COR-L47 (cell line): ENCODE results near the gene HCFC1R1.
A peak's percentile ranks its signal among the peaks of the same experiment; 100 is the strongest.

ENCODE experiments used
- DNase-seq: peaks from one replicate; lab custom pipeline; 2025; lab: John Stamatoyannopoulos, UW

HCFC1R1 gene

GRCh38 chr16:3000540-3000939 lies 23.2 kb downstream of the HCFC1R1 start:
- DNase-seq = no peak

GRCh38 chr16:2999929-3000328 lies 23.8 kb downstream of the HCFC1R1 start:
- DNase-seq = no peak

DNA sequence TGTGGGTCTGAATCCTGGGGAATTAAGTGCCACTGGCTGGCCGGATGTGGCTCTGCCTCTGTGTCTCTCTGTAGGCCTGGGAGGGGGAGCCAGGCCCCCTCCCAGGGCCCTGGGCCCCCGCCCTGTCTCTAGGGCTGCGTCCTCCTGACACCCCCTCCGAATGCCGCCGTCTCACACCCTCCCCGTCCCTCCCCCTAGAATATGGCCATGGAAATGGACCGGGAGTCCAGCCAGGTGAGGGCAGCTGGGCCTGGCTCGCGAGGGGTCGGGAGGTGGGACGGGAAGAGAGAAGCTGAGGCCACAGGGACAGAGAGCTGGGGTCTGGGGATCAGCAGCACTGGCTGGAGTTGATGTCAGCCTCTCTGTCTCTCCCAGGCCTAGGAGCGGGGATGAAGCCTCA lies 27.4 kb downstream of the HCFC1R1 start:
- DNase-seq = no peak

DNA sequence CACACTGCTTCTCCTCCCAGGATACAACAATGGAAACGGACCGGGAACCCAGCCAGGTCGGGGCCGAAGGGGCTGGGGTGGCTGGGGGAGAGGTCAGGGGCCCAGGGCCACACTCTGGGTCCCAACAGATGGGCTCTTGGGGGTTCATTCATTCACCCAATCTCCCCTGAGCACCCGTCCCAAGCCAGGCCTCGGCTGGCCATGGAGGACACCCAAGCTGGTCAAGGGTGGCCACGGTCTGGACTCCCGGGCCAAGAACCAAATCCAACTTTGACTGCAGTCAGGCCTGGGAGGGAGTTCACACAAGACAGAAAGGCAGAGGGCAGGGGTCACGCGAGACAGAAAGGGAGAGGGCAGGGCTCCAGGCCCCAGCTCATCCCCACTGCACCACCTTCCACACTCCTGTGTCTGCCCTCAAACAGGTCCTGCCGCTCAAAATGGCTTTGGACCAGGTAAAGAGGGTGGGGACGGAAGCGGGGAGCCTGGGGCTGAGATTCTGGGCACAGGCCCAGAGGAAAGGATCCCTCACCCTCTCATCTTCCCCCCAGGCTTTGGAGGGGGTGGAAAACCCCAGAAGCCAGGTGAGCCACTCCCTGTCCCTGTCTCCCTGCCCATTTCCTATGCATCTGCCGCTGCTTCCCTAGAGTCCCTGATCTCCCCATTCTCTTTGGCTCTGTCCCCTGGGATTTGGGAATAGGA lies 31.2 kb downstream of the HCFC1R1 start:
- no peak for DNase-seq

DNA sequence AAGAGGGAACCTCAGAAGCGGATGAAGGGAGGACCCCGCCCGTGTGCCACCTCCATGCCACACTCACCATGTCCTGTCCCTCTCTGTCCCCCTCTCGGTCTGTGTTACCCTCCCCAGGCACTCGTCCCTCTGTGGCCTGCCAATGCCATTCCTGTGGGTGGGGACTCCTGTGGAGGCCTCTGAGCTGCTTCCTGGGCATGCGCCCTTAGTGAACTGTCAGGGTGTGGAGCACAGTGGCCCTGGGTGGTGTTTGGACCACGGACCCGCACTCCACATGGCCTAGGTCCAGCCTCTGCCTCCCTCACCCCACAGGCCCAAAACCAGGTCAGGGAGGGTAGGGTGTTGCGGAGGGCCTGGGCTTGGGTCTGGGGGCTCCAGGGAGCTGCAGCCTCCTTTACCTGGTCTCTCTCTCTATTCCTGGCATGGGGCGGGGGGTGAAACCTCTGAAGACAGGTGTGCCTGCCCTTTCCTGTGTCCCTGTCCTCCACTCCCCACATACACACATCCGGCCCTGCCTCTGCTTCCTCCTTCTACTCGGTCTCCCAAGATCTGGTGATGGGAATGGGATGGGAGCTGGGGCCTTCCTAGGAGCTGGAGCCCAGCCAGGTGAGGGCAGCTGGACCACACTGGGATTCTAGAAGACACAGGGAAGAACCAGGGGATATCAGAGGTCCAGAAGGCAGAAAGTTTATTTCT lies 32.0 kb downstream of the HCFC1R1 start:
- no peak for DNase-seq

DNA sequence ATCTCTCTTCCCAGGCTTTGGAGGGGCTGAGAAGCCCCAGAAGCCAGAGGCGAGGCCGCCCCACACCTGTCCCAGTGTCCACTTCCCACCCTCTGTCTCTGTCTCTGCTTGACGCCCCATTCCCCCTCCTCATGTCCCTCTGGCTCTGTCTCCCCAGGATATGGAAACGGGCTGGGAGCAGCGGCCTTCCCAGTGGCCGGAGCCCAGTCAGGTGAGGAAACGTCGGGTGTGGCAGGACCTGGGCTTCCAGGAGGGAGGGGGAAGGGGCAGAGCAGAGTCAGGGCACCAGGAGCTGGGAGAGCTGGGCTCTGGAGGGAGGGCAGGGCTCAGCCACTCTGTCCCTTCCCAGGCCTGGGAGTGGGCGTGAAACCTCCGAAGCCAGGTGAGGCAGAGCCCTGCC lies 32.9 kb downstream of the HCFC1R1 start:
- DNase-seq = no peak

DNA sequence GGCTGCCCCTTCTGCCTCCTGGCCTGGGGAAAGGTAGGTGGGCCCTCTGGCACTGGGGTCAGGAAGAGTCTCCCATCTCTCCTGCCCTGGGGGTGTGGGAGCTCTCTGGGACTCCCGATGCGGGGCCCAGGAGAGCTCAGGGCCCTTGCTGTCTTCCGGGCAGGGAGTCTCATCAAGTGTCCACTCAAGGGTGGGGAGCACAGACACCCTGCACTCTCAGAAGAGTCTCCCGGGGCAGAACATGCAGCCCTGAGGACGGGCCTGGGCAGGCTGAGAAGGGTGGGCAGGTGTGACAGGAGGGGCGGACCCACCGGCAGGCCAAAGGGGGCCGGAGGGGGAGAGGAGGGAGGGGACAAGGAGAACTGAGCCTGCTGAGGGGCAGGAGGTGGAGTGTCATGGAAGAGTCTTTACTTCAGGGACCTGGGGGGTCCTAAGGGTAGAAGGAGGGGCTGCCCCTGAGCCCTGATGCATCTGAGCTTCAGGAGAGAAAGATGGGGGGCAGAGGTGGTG lies 35.1 kb downstream of the HCFC1R1 start:
- DNase-seq = no peak

DNA sequence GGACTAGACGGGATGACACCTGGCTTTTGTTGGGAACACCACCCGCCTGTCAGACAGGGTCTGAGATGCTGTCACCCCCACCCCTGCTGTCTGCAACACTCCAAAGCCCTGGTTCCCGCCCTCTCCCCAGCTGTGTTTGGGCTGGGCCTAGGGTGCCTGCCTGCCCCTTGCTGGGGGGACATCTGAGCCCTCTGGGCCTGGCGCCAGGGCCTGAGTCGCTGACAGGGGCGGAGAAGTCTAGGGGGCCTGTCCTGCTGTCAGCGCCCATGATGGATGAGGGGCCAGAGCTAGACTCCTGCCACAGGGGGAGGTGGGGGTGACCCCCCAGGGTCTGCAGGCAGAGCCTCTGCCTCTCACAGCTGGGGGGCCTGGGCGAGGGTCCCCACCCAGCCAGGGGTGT lies 35.9 kb downstream of the HCFC1R1 start:
- peak; percentile 90 for DNase-seq

DNA sequence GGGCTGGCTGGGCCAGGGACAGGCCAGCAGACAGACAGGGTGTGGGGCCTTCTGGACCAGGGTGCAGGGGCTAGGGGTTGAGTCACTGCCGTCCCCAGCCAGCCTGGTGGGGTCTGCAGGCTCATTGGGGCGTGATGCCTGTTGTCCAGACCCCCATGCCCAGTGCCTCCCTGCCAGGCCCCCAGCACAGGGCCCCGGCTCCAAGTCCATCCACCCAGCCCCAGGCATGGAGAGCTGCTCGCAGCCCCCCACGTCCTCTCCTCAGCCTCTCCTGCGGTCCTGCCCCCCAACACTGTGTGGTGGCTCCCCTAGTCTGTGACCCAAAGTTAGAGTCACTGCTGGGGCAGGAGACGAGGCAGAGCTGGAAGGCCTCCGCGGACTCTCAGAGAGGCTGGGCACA lies 36.5 kb downstream of the HCFC1R1 start:
- no peak for DNase-seq

DNA sequence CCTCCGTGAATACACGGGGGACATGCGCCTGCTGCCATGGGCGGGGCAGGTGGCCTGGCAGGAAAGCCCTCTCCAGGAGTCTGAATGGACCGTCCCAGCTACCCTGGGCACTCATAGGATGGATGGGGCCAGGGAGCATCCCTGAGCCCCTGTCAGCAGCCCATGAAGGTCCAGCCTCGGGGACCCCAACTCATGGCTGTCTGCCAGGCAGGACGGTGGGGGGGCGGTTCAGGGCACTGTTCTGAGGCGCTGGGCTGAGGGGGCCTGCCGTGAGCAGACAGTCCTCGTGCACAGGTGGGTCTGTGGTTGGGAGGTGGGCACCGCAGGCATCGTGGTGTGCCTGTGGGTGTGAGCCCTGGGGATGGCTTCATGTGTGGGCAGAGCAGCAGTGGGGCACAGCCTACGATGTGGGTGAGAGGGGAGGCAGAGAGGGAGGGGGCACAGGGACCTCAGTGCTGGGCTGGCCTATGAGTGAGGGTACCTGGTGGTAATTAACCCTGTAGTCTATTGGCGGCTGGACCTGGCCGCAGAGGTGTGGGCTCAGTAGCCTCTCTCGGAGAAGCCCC lies 37.0 kb downstream of the HCFC1R1 start:
- DNase-seq = no peak

- DNase-seq = no peak
Observed at GRCh38 chr16:2985893-2986355, 37.8 kb downstream of the HCFC1R1 start.

DNA sequence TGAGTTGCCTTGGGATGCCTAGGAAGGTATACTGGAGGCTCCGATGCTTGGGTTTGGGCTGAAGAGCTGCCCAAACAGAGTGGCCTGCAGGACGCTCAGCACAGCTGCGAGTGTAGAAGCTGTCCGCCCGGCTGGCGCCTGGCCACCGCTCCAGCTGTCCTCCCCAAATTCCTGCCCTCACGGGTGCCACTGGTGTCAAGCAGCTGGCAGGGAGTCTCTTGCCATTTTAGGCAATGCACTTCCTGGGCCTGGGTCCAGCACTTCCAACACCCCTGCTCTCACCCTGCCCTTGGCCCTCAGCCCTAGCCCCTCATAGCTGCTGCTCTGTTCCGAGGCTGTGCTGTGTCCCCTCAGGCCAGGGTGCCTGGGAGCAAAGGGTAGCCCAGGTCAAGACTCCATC lies 38.3 kb downstream of the HCFC1R1 start:
- no peak for DNase-seq

- peak; percentile 59 for DNase-seq
Observed at GRCh38 chr16:2983706-2984136, 40.0 kb downstream of the HCFC1R1 start.

- DNase-seq = no peak
Observed at GRCh38 chr16:2982402-2982801, 41.3 kb downstream of the HCFC1R1 start.

DNA sequence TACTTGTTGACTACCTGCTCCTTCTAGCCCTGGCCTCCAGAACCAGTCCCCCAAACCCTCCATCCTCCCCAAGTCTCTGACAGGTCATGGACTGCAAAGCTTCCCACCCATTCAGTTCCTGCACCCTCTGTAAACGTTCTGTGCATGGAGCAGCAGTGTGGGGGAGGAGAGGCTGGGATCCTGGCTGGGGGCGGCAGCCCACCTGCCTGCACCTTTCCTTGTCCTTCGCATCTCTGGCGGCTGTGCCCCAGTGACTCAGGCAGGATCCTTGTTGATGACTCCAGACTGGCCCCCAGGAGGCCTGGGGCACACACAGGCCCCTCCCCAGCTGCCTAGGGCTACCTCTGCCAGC lies 41.9 kb downstream of the HCFC1R1 start:
- DNase-seq = no peak

DNA sequence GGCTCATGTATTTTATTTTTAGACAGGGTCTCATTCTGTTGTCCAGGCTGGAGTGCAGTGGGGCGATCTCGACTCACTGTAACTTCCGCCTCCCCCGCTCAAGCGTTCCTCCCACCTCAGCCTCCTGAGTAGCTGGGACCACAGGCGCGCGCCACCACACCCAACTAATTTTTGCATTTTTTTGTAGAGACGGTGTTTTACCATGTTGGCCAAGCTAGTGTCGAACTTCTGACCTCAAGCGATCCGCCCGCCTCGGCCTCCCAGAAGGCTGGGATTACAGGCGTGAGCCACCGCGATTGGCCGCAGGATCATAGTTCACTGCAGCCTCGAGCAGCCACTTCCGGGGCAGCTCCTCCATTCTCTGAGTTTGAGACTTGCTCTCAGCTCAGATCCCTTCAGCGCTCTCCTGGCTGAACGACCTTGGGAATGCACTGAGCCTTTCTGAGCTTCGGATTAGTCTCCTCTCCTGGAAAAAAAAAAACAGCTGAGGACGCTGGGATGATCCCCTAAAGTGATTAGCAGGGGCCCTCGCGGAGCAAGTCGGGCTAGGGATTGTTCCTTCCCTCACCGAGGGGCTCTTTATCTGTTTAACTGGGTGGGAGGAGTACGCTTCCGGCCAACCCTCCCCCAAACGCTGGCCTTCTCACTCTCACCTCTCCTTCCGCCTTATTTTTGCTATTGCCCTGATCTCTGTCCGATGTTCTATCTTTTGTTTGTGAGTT lies 42.4 kb downstream of the HCFC1R1 start:
- DNase-seq = no peak

GRCh38 chr16:2980227-2981176 lies 43.2 kb downstream of the HCFC1R1 start, which contains the start of gene PKMYT1:
TSS of gene PKMYT1 (minus strand) at chr16:2980446. CDS start at chr16:2979657, 789 bp downstream.
- peak; percentile 88 for DNase-seq

- no peak for DNase-seq
Observed at GRCh38 chr16:2979669-2980226, 44.0 kb downstream of the HCFC1R1 start.

DNA sequence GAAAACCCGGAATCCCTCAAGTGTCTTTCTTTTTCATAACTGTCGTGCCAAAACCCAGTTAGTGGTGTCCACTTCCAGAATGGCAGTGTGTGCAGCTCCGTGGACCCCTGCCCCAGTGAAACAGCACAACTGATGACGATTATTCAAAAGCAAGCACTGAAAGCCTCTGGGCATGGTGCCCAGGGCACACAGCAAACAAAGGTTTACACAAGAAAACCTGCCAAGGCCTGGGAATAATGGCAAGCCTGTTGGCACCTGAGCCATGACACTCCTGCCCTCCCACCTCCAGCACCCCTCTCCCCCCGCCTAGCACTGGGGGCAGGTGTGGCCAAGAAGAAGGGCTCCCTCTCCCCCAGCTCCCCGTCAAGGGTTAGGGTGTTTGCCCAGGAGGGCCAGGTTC lies 46.3 kb downstream of the HCFC1R1 start:
- DNase-seq = peak; percentile 87

DNA sequence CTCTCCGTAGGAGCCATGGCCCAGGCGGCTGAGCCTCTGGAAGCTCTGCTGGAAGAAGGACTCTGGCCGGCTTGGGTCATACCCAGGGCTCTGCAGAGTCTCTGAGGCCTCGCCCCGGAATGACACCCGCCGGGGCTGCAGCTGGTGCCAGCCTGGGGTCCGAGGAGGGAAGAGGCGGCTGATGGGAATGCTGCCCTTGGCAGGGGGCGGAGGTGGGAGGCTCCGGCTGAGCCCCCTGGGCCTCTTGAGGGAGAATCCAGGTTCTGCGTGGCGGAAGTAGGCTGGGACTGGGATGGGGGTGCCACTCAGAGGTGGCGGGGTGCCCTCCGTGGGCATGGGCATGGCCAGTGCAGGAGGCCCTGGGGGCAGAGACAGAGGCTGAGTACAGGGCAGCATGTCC lies 47.1 kb downstream of the HCFC1R1 start:
- DNase-seq = no peak

DNA sequence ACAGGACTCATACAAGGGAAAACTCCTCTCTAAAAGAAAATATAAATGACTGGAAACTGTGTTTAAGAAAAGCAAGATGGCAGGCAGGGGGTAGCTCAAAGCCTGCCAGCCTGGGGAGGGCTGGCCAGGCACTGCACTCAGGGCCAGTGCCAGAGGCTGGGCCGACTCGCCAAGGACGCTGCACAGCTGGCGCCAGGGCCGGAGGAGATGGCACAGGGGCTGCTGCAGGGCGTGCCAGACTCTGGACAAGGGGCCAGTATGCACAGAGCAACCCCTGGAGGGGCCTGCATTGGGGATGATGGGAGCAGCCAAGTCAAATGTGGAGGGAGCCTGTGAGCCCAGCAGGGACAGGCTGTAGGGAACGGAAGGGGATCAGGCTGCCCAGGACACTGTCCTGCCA lies 47.5 kb downstream of the HCFC1R1 start:
- DNase-seq = no peak
